Glutamatergic neuron (in vitro differentiated cells): ENCODE data around the gene PAM16. TPM values are rescaled to one million over a fixed set of nuclear protein-coding genes. Genes with fewer than 3 reads are reported as not detected.
"Not testable (repeated sequence)": the region's sequence is repeated elsewhere in the genome, so short reads cannot be mapped to it uniquely, and the experiment has no call there.

Source experiments
- DNase-seq: peaks from one replicate; pipeline ENCODE4 v3.0.0; 2022
- H3K27ac Mint-ChIP-seq: one replicate; pipeline ENCODE4 v1.8.0; 2020; ENCODE audit warnings: mild to moderate bottlenecking, mixed read lengths, inconsistent platforms; ENCODE audit not compliant: unreplicated experiment
- H3K27me3 Mint-ChIP-seq: one replicate; pipeline ENCODE4 v1.8.0; 2020; ENCODE audit warnings: mild to moderate bottlenecking, moderate library complexity, mixed read lengths, inconsistent platforms; ENCODE audit not compliant: unreplicated experiment
- H3K36me3 Mint-ChIP-seq: one replicate; pipeline ENCODE4 v1.8.0; 2020; ENCODE audit warnings: mild to moderate bottlenecking, mixed read lengths, inconsistent platforms; ENCODE audit not compliant: unreplicated experiment
- H3K4me1 Mint-ChIP-seq: one replicate; pipeline ENCODE4 v1.8.0; 2020; ENCODE audit warnings: mild to moderate bottlenecking, low read depth, mixed read lengths, inconsistent platforms; ENCODE audit not compliant: unreplicated experiment
- H3K4me3 Mint-ChIP-seq: one replicate; pipeline ENCODE4 v1.8.0; 2020; ENCODE audit warnings: mild to moderate bottlenecking, mixed read lengths, inconsistent platforms; ENCODE audit not compliant: unreplicated experiment
- H3K9me3 Mint-ChIP-seq: one replicate; pipeline ENCODE4 v1.8.0; 2020; ENCODE audit warnings: mild to moderate bottlenecking, moderate library complexity, mixed read lengths, inconsistent platforms; ENCODE audit not compliant: unreplicated experiment
- CTCF ChIP-seq: fragments of 200-600 bp; sonication (generic); IDR thresholded peaks from one replicate; pipeline ENCODE4 v1.5.0; 2021; ENCODE audit not compliant: partially characterized antibody, unreplicated experiment
- total RNA-seq: library from RNA; stranded (reverse); fragmentation: NEBNext Ultra II Directional; extraction: Animal tissue kit (Norgen Biotek cat#: 25700); gene quantifications from one replicate; pipeline ENCODE4 v1.2.1, GENCODE V29; 2021; ENCODE audit not compliant: unreplicated experiment

Gene PAM16
- total RNA-seq, 1 donor from 2014 or later: 33.1 TPM

GRCh38 chr16:4347010-4347409 is 4.1 kb downstream of the PAM16 start:
- TF ChIP-seq CTCF: no peak
- H3K9me3 Mint-ChIP-seq: peaks cover 7% of the 10 kb centered on the region
- no peaks in the 10 kb centered on the region for H3K36me3 Mint-ChIP-seq
- peaks cover 3% of the 10 kb centered on the region for H3K4me1 Mint-ChIP-seq
- H3K27ac Mint-ChIP-seq: no peak overlapping the region
- DNase-seq: no peak
- H3K27me3 Mint-ChIP-seq: peaks cover 11% of the 10 kb centered on the region
- no peak overlapping the region for H3K4me3 Mint-ChIP-seq

GRCh38 chr16:4345836-4346781 is 5.0 kb downstream of the PAM16 start:
- no peak overlapping the region for H3K27ac Mint-ChIP-seq
- H3K9me3 Mint-ChIP-seq: peaks cover 6% of the 10 kb centered on the region
- TF ChIP-seq CTCF: no peak
- H3K4me3 Mint-ChIP-seq: no peak overlapping the region
- DNase-seq: no peak
- H3K27me3 Mint-ChIP-seq: peaks cover 11% of the 10 kb centered on the region
- peaks cover 3% of the 10 kb centered on the region for H3K4me1 Mint-ChIP-seq
- no peaks in the 10 kb centered on the region for H3K36me3 Mint-ChIP-seq

- DNase-seq: no peak
- peaks cover 11% of the 10 kb centered on the region for H3K27me3 Mint-ChIP-seq
- peak overlapping the region; percentile 64 for H3K27ac Mint-ChIP-seq
- H3K36me3 Mint-ChIP-seq: no peaks in the 10 kb centered on the region
- H3K4me1 Mint-ChIP-seq: peaks cover 3% of the 10 kb centered on the region
- H3K4me3 Mint-ChIP-seq: no peak overlapping the region
- no peak for TF ChIP-seq CTCF
- peaks cover 5% of the 10 kb centered on the region for H3K9me3 Mint-ChIP-seq
These were observed 5.9 kb downstream of the PAM16 start for GRCh38 chr16:4344983-4345835.

GRCh38 chr16:4344300-4344982 is 6.7 kb downstream of the PAM16 start:
- Mint-ChIP-seq H3K27ac (peak overlapping the region; percentile 64), H3K27me3 (peaks cover 11% of the 10 kb centered on the region)
- H3K4me1 Mint-ChIP-seq, H3K4me3 Mint-ChIP-seq, H3K36me3 Mint-ChIP-seq, H3K9me3 Mint-ChIP-seq, DNase-seq: not testable (repeated sequence)
